GM08714 (cell line): Measurements from ENCODE around the gene TTC33.
"Not testable (repeated sequence)": the region's sequence is repeated elsewhere in the genome, so short reads cannot be mapped to it uniquely, and the experiment has no call there.

Source experiments
- H3K4me3 ChIP-seq: fragments of 200-500 bp; sonication (Bioruptor generic); 2 replicates; pipeline ENCODE4 v1.5.1; 2014; ENCODE audit warnings: mild to moderate bottlenecking, low read length, inconsistent platforms
- ZNF274 ChIP-seq: IDR thresholded peaks from 2 replicates; pipeline ENCODE4 v1.6.1; 2012; ENCODE audit warnings: mild to moderate bottlenecking, low read depth, low read length

Gene TTC33

DNA sequence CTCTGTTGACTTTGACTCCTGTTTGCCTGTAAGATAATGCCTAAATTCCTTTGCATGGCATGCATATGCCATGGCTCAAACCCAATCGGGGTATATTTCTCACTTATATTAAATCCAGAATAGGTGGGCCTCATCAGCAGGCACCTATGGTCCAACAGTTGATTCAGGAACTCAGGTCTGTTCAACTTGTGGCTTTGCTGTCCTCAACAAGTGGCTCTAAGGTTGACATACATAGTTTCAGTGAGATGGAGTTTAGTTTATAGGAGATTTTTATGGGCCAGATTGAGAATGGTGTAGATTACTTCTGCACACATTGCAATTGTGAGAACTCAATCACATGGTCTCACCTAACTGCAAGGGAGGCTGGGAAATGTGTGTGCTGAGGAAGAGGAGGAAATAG lies 107.6 kb downstream of the TTC33 start:
- no peak for TF ChIP-seq ZNF274

DNA sequence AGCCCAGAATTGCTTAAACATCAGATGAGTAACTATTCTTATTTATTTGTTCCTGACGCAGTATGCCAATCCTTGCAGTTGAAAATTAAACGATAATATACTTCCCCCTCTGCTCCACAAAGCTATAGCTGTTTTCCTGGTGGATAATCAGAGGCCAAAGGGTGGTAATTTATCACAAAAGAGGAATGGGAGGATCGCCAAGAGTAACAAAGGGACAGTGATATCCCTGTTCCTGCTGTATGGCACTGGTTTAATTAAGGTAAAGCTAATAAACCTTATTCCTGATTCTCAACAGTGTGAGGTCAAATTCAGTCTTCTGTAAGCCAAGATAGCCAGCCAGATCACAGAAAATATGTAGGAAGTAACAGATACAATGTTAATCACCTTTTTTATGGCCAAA lies 109.5 kb downstream of the TTC33 start:
- TF ChIP-seq ZNF274 = no peak
- no peak overlapping the region for H3K4me3 ChIP-seq

More for the DNA sequence above, 107.6 kb downstream of the TTC33 start:
- H3K4me3 ChIP-seq = no peak overlapping the region

DNA sequence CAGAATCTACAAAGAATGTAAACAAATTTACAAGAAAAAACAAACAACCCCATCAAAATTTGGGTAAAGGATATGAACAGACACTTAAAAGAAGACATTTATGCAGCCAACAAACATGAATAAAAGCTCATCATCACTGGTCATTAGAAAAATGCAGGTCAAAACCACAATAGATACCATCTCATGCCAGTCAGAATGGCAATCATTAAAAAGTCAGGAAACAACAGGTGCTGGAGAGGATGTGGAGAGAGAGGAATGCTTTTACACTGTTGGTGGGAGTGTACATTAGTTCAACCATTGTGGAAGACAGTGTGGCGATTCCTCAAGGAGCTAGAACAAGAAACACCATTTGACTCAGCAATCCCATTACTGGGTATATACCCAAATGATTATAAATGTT lies 116.2 kb downstream of the TTC33 start:
- not testable (repeated sequence) for H3K4me3 ChIP-seq

DNA sequence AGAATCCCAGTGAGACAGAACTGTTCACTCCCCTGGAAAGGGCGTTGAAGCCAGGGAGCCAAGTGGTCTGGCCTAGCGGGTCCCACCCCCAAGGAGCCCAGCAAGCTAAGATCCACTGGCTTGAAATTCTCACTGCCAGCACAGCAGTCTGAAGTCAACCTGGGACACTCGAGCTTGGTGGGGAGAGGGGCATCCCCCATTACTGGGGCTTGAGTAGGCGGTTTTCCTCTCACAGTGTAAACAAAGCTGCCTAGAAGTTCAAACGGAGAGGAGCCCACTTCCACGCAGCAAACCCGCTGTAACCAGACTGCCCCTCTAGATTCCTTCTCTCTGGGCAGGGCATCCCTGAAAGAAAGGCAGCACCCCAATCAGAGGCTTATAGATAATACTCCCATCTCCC lies 121.2 kb downstream of the TTC33 start:
- TF ChIP-seq ZNF274 = no peak
- no peak overlapping the region for H3K4me3 ChIP-seq

DNA sequence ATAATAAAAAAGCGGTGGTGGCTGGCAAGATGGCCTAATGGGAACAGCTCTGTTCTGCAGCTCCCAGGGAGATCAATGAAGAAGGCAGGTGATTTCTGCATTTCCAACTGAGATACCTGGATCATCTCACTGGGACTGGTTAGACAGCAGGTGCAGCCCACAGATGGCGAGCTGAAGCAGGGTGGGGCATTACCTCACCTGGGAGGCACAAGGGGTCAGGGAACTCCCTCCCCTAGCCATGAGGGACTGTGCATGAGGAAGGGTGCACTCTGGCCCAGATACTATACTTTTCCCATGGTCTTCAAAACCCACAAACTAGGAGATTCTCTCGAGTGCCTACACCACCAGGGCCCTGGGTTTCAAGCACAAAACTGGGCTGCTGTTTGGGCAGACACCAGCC lies 121.6 kb downstream of the TTC33 start:
- no peak overlapping the region for H3K4me3 ChIP-seq
- no peak for TF ChIP-seq ZNF274

DNA sequence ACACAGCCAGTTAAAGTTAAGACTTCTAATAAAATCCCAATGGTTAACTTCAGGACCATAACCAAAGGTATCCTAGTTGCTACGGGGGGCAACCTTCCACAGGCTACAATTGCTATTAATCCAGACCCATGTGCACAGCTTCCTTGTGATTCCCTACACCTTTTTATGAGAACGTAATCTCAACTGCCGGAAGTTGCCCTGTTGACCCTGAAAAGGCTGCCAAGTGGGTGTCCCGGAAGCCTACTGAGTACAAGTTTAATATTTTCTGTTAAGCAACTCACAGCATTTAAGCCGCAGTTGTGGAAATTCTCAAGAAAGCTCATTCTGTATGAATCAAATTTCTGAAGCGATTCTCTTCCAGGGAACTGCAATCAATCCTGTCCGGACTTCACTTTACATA lies 124.5 kb downstream of the TTC33 start:
- no peak overlapping the region for H3K4me3 ChIP-seq
- TF ChIP-seq ZNF274 = no peak

DNA sequence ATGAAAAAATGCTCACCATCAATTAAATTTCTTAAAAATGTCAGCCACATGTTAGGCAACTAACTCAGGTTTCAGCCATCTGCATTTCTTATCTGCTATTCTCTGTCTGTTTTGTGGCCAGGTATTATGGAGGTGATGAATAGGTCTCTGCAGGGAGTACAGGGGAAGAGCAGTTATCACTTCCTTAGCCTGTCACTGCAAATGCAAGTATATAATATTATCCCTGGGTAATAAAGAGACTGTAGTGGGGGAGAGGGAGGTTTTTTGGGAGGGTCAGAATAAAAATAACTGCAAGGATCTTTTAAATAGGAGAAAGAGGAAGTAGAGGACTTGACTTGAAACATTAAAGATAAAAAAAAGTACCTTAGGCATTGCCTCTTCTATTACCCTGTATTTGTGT lies 125.6 kb downstream of the TTC33 start:
- H3K4me3 ChIP-seq = no peak overlapping the region
- no peak for TF ChIP-seq ZNF274

DNA sequence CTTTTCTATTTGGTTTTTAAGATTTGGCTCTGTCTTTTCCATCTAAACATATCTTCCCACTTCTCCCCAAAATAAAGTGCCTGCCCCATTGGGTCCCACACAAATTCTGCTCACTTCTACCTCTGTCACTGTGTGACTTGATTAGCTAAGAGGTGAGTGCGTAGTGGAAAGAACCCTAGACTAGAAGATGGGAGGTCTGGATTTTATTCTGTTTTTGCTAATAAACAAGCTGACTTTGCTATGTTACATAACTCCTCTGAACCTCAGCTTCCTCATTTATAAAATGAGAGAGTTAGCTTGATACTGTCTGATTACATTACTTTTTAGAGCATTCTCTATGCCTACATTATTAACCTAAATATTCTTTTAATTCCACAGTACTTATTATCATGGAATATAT lies 127.4 kb downstream of the TTC33 start:
- no peak overlapping the region for H3K4me3 ChIP-seq

DNA sequence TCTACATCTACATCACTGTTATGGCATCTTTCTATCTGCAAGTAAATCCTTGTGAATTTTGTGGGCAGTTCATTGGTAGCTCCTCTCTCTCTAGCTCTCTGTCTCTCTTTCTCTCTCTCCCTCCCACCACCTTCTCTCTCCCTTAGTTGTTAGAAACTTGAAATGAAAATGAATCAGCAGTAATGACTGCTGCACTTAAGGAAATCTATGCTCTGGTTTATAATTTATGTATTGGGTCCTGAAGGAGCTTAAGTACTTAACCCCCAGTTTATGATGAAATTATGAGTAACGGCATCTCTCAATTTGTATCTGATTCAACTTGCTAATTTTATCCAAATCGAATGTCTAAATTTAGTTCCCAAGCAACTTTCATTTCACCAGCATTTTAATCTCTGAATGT lies 128.1 kb downstream of the TTC33 start:
- no peak overlapping the region for H3K4me3 ChIP-seq
- TF ChIP-seq ZNF274 = no peak

More for the DNA sequence above, 127.4 kb downstream of the TTC33 start:
- TF ChIP-seq ZNF274 = no peak

DNA sequence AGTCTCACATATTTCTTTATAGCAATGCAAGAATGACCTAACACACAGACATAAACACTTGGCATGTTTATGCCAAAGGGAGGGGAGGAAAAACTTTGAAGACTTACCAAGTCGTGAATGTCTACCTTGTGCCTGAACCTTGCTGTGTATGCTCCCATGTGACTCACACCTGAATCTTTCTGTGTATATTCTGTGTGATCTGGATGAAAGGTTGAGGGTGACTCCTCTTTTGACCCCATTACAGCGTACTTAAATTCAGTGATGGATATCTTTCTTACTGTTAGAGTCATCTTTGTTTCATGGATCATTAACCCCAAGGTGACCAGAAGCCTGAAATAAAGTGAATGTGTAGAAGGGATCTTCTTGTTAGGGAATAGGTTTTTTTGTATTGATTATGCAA lies 129.0 kb downstream of the TTC33 start:
- H3K4me3 ChIP-seq = no peak overlapping the region
- no peak for TF ChIP-seq ZNF274

DNA sequence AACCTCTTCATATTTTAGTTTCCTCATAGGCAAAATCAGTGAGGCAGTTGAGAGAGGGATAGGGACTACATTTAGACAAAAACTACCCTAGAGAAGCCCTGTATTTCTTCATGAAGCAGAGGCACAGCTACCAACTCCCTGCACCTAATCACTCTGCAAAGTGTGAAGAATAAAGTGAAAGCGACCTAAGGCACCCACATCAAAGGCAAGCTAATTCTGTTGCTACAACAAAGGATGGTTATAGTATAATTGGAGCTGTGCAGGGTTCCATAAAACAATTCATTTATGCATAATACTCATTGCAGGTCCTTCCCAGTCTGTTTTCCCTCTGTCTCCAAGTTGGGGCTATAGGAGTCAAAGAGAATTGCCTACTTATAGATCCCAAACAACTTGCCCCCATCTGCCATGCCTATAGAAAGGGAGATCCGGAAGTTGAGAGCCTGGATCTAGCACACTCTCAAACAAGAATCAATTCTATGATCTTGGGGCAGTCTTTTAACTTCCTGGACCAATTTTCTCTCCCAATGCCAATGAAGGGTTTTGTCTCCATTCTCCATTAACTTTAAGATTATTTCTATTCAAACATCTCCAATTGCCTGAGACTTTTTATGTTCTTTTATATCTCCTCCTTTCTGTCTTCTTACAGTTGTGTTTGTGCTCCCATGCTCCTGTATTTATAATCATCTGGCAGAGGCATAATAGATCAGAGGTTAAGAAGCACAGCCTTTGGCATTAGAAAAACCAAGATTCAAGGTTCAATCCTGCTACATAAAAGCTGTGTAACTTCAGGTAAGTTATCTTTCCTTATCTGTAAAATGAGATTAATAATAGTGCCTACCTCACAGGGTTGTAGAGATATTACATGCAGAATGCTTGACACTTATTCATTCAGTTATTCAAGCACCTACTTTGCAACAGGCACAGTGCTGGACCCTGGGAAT lies 132.0 kb downstream of the TTC33 start:
- no peak for TF ChIP-seq ZNF274

DNA sequence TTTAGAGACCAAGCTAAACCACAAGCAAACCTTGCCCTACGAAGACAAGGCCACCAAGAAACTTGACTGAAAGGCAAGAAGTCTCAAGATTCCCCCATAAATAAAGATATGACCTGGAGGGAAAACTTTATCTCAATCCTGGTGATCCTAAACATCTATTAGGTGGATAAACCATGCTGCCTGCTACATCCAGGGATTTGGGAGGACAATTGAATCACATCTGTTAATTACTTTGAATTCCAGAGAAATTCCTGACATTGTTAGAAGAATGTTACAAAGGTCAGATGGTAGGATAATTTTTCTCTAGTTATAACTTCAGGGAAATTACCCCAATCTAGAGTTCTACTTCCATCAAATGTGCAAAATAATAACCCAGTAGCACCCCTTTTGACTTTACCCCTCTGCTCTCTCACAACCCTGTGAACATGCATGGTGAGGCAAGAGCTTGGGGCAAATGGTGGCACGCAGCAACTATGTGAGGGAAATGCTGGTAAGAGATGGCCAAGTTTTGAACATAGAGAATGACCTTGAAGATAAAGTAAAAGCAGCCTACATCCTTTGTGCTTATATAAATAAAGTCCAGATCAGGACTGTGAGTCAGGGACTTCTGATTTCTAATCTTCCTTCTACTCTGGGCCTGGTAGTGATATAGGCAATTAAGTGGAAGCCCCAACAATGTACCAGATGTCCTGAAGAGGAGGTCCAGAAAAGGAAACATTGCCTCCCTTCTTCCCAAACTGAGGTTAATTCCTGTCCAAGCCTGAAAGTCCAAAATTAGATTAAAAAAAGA lies 133.1 kb downstream of the TTC33 start:
- H3K4me3 ChIP-seq = no peak overlapping the region
- TF ChIP-seq ZNF274 = no peak

More for the DNA sequence above, 132.0 kb downstream of the TTC33 start:
- no peak overlapping the region for H3K4me3 ChIP-seq

DNA sequence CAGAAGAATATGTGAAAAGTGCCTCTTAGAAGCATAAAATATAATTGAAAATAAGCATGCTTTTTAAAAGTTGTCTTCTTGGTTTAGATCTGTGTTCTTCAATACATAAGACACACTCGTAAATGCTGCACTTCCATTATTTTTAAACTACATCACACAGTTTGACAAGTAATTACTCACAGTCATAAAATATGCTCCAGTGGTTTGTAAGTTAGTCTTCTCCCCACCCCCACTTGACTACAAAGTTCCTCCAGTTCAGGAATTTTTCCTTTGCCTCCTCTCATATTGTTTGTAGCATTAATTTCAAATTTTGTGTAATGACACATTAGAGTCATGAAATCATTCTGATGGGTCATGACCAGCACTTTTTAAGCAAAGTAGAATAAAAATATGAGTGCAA lies 136.3 kb downstream of the TTC33 start:
- H3K4me3 ChIP-seq = no peak overlapping the region
- no peak for TF ChIP-seq ZNF274

DNA sequence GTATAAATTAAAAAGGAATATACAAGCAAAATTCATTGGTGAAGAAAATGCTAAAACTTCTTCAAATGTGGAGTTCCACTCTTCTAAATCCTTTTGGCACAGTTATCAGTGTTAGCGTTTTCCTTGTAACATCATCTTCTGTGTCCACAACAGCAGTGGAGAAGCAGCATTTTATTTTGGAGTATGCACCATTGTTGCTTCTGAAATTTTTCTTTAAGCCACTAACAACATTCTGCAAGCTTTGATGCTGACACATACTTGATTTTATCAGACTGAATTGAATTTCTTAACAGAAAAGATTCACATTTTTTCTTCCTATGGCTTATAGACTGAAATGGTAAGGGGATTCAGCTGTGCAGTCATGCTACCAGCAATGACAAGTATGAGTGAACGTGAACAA lies 136.8 kb downstream of the TTC33 start:
- no peak overlapping the region for H3K4me3 ChIP-seq
- TF ChIP-seq ZNF274 = no peak

DNA sequence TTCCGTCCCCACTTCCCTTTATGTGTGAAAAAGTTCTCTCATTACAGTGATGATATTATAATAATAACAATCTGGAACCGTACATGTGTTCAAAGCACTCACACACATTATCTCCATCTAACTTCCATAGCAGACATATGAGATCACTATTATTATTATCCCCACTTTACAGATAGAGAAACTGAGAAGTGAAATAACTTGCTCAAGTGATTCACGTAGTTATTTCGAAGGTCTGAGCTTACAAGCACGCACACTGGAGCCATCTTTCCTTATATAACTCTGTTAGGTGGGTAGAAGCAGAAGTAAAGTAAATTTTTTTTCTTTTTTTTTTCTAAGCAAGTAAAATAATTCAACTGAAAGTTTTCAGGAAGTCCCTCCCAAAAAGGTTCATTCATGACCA lies 139.0 kb downstream of the TTC33 start:
- no peak for TF ChIP-seq ZNF274
- no peak overlapping the region for H3K4me3 ChIP-seq
